Fibroblast of skin of right quadriceps (primary cell): Measurements from ENCODE around the gene RLBP1.

Experiments
- DNase-seq: peaks from one replicate; pipeline ENCODE4 v3.0.0-alpha.2; 2013

The RLBP1 gene

GRCh38 chr15:89205991-89206585 lies 15.3 kb downstream of the RLBP1 start:
- no peak for DNase-seq

- DNase-seq, result no peak
Measured at GRCh38 chr15:89203705-89204273, 17.6 kb downstream of the RLBP1 start.

GRCh38 chr15:89201465-89202005 lies 19.8 kb downstream of the RLBP1 start:
- no peak for DNase-seq

- DNase-seq, result no peak
Measured at GRCh38 chr15:89200182-89200581, 21.2 kb downstream of the RLBP1 start.

GRCh38 chr15:89199746-89200145 lies 21.6 kb downstream of the RLBP1 start:
- no peak for DNase-seq

GRCh38 chr15:89198934-89199333 lies 22.4 kb downstream of the RLBP1 start:
- DNase-seq, result no peak

- no peak for DNase-seq
Measured at GRCh38 chr15:89198196-89198595, 23.2 kb downstream of the RLBP1 start.

GRCh38 chr15:89197503-89197971 lies 23.8 kb downstream of the RLBP1 start:
- DNase-seq, result no peak

- DNase-seq, result no peak
Measured at GRCh38 chr15:89196994-89197393, 24.4 kb downstream of the RLBP1 start.

GRCh38 chr15:89196241-89196640 lies 25.1 kb downstream of the RLBP1 start:
- DNase-seq, result no peak

GRCh38 chr15:89195836-89196235 lies 25.5 kb downstream of the RLBP1 start:
- DNase-seq, result peak; percentile 72

GRCh38 chr15:89194608-89195007 lies 26.8 kb downstream of the RLBP1 start:
- no peak for DNase-seq

GRCh38 chr15:89192766-89193165 lies 28.6 kb downstream of the RLBP1 start:
- no peak for DNase-seq

- peak; percentile 14 for DNase-seq
Measured at GRCh38 chr15:89192136-89192535, 29.2 kb downstream of the RLBP1 start.

GRCh38 chr15:89187986-89188514 lies 33.3 kb downstream of the RLBP1 start:
- no peak for DNase-seq

- no peak for DNase-seq
Measured at GRCh38 chr15:89187301-89187985, 33.9 kb downstream of the RLBP1 start.

- DNase-seq, result no peak
Measured at GRCh38 chr15:89186803-89187202, 34.6 kb downstream of the RLBP1 start.

GRCh38 chr15:89184886-89185526 lies 36.4 kb downstream of the RLBP1 start:
- DNase-seq, result no peak

GRCh38 chr15:89184357-89184756 lies 37.0 kb downstream of the RLBP1 start:
- DNase-seq, result no peak

GRCh38 chr15:89179966-89180875 lies 41.2 kb downstream of the RLBP1 start:
- peak; percentile 20 for DNase-seq

GRCh38 chr15:89178307-89178977 lies 42.9 kb downstream of the RLBP1 start:
- DNase-seq, result no peak
